Esophagus squamous epithelium (tissue), 5 donors: ENCODE data around the gene COMMD1. TPM values are rescaled to one million over a fixed set of nuclear protein-coding genes. Genes with fewer than 3 reads are reported as not detected.

Experiments used
- DNase-seq: peaks from one replicate; lab custom pipeline; 2025; lab: John Stamatoyannopoulos, UW
- H3K27ac ChIP-seq, 4 donors: fragments of 200-600 bp; sonication (generic); one replicate each; pipeline ENCODE4 v1.5.1; 2016 to 2019; ENCODE audit warnings: mild to moderate bottlenecking in 1 of 4
- H3K27me3 ChIP-seq, 4 donors: fragments of 200-600 bp; sonication (generic); 1 replicate in 3 of 4; 2 replicates in 1 of 4; pipeline versions ENCODE4 v1.5.1 to v1.6.0; 2017 to 2021; ENCODE audit warnings: antibody characterized with exemption in 1 of 4
- H3K36me3 ChIP-seq, 3 donors: fragments of 200-600 bp; sonication (generic); one replicate each; pipeline ENCODE4 v1.5.1; 2016 to 2019
- H3K4me1 ChIP-seq, 3 donors: fragments of 200-600 bp; sonication (generic); one replicate each; pipeline ENCODE4 v1.5.1; 2017 to 2019
- H3K4me3 ChIP-seq, 4 donors: fragments of 200-600 bp; sonication (generic); 1 replicate in 3 of 4; 2 replicates in 1 of 4; pipeline ENCODE4 v1.5.1; 2016 to 2019; ENCODE audit warnings: mild to moderate bottlenecking in 2 of 4, moderate library complexity in 1 of 4
- H3K9me3 ChIP-seq, 3 donors: fragments of 200-600 bp; sonication (generic); one replicate each; pipeline ENCODE4 v1.5.1; 2016 to 2019
- CTCF ChIP-seq, 6 experiments: fragments of 450-650 bp in 4 of 6; fragments of 200-600 bp in 2 of 6; sonication (generic) in 2 of 6; IDR thresholded peaks; one replicate each; pipeline ENCODE4 v1.5.1; 2016 to 2019; ENCODE audit warnings: antibody characterized with exemption in 6 of 6, mild to moderate bottlenecking in 4 of 6, moderate library complexity in 4 of 6
- POLR2A ChIP-seq, 4 donors: fragments of 450-650 bp; IDR thresholded peaks; one replicate each; pipeline ENCODE4 v1.6.1; 2017; ENCODE audit warnings: antibody characterized with exemption in 4 of 4, mild to moderate bottlenecking in 4 of 4, moderate library complexity in 3 of 4
- WGBS, 2 donors: methylation state at CpG; one replicate each; pipeline ENCODE4 v1.1.5; 2018; 5-methylcytosine and 5-hydroxymethylcytosine counted together
- intact Hi-C: fragments of 100-400 bp; cut with DNase I; formaldehyde crosslinking; loops from one replicate; pipeline ENCODE4 v1.15.0; 2022
- total RNA-seq, 4 donors: library from RNA; depleted of rRNA; stranded (reverse); fragments of >200 nt; gene quantifications; one replicate each; pipeline ENCODE4 v1.1.0, GENCODE V29; 2016
- donor health status: DM: yes; HTN: yes; CAD: no.

The COMMD1 gene
- total RNA-seq, 4 donors from 2014 or later: 38.0 to 44.3 (median 40.5) TPM

DNA sequence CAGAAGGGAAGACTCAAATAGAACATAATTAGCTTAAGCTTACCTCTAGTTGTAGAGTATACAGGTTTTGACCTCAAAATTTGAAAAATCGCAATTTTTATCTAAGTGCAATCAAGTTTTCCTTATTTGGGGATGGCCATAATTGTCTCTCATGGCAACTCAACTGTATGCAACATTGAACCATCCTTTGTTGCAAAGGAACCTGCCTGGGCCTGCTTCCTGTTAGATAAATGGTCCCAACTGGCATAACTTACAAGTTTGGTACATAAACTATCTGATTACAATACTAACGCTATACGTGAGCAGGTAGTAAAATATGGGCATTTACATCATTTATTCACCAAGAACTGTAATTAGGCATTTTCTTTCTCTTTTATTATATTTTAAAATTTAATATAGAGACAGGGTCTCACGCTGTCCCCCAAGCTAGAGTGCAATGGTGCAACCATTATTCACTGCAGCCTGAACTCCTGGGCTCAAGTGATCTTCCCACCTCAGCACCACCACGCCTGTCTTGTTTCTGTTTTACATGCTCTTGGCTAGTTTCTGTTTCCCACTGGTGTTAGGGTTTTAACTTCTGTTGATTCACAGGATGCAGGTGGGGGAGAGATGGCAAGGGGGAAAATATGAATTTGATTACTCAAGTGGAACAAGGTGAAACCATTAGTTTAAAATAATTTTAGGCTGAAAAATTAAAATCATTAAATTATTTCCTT lies 235.1 kb downstream of the COMMD1 start:
- Histone ChIP-seq H3K4me3 (no peak overlapping the region), H3K4me1 (no peaks in the 10 kb centered on the region), H3K9me3 (no peaks in the 10 kb centered on the region), H3K36me3 (peaks cover 0 to 13% (median 0%) of the 10 kb centered on the region in 3 donors), H3K27me3 (no peaks in the 10 kb centered on the region), H3K27ac (no peak overlapping the region)
- WGBS, 2 donors: 71 to 73% methylated on average over 5 of the region's 5 CpGs
- no peak for DNase-seq
- TF ChIP-seq CTCF (IDR thresholded peaks at IDR 0.05) (no peak), POLR2A (IDR thresholded peaks at IDR 0.05) (no peak)
- intact Hi-C loops: no loop called here

DNA sequence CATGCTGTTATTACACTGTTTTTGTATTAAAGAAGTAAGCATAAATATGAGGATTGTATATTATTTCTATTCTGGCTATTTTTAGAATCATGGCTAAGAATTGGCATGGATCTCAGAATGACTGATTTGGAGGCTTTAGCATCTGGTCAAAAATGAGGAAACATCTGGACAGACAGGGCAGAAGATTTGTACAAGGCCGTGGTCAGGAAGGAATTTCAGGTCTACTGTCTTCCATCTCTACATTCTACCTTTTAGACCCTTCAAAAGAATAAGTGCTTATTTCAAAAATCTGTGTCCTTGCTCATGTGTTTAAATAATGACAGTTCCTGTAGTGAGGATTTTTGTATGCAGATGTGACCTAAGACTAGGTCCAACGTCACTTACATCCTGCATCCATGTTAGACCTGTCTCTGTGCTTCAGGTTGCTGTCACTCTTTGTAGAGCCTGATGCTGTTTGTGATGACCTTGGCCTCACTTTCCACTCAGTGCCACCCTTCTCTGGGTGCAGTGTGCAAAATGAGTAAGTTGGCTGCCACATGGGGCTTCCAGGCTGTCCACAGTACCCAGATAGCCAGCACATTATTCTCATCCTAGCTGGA lies 235.8 kb downstream of the COMMD1 start:
- WGBS, 2 donors: 62 to 70% methylated on average over 2 of the region's 2 CpGs
- no peak for TF ChIP-seq CTCF (IDR thresholded peaks at IDR 0.05)
- no peak for TF ChIP-seq POLR2A (IDR thresholded peaks at IDR 0.05)
- H3K9me3 ChIP-seq: no peaks in the 10 kb centered on the region
- H3K27me3 ChIP-seq: no peaks in the 10 kb centered on the region
- no peak for DNase-seq
- no peaks in the 10 kb centered on the region for H3K4me1 ChIP-seq
- no peak overlapping the region for H3K4me3 ChIP-seq
- no peak overlapping the region for H3K27ac ChIP-seq
- intact Hi-C loops: no loop called here
- H3K36me3 ChIP-seq: peaks cover 0 to 6% (median 0%) of the 10 kb centered on the region in 3 donors

- peaks cover 0 to 6% (median 0%) of the 10 kb centered on the region in 3 donors for H3K36me3 ChIP-seq
- WGBS, 2 donors: 77 to 79% methylated on average over 4 of the region's 4 CpGs
These were observed 236.6 kb downstream of the COMMD1 start for GRCh38 chr2:62142054-62142453.

GRCh38 chr2:62143696-62144095 lies 238.2 kb downstream of the COMMD1 start:
- Histone ChIP-seq H3K36me3 (peaks cover 0 to 6% (median 0%) of the 10 kb centered on the region in 3 donors), H3K27me3 (no peaks in the 10 kb centered on the region), H3K4me3 (no peak overlapping the region), H3K27ac (no peak overlapping the region), H3K9me3 (no peaks in the 10 kb centered on the region), H3K4me1 (no peaks in the 10 kb centered on the region)
- intact Hi-C loops: no loop called here
- DNase-seq: no peak
- no peak for TF ChIP-seq CTCF (IDR thresholded peaks at IDR 0.05)
- TF ChIP-seq POLR2A (IDR thresholded peaks at IDR 0.05): no peak

More at GRCh38 chr2:62142054-62142453, 236.6 kb downstream of the COMMD1 start:
- intact Hi-C loops: no loop called here
- Histone ChIP-seq H3K27me3 (no peaks in the 10 kb centered on the region), H3K4me1 (no peaks in the 10 kb centered on the region), H3K27ac (no peak overlapping the region), H3K4me3 (no peak overlapping the region), H3K9me3 (no peaks in the 10 kb centered on the region)
- DNase-seq: no peak
- TF ChIP-seq CTCF (IDR thresholded peaks at IDR 0.05) (no peak), POLR2A (IDR thresholded peaks at IDR 0.05) (no peak)

DNA sequence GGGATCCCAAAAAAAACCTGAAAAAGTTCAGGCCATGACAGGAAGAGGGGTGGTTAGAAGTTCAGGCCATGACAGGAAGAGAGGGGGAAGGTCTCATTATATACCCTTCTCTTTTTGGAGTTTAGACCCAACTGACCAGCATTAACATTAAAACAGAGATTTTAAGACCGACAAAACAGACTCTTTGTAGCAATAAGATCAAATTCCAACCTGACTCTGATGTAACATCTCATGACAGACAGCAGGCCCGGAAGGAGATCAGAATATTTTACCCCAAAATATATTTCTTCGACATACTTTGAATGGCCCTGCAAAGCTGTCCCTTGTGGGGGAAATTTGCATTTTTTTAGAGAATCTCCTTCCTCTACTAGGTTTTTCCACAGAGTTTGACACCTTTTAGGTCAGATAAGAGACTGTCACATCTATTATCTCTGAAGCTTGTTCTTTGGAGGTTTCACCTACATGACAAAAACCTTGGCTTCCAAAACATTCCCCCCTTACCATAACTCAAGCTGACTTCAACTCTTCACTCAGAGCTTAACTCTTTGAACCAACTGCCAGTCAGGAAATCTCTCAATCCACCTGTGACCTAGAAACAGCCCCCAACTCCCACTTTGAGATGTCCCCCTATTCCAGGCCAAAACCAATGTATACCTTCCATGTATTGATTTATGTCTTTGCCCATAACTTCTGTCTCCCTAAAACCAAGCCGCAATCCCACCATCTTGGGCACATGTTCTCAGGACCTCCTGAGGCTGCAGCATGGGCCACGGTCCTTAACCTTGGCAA lies 239.4 kb downstream of the COMMD1 start:
- Histone ChIP-seq H3K9me3 (no peaks in the 10 kb centered on the region), H3K36me3 (peaks cover 0 to under 1% (median 0%) of the 10 kb centered on the region in 3 donors), H3K27ac (no peak overlapping the region), H3K4me1 (no peaks in the 10 kb centered on the region), H3K27me3 (no peaks in the 10 kb centered on the region), H3K4me3 (no peak overlapping the region)
- 90 to 95% methylated on average over 5 of the region's 5 CpGs for WGBS, 2 donors
- DNase-seq: no peak
- no peak for TF ChIP-seq CTCF (IDR thresholded peaks at IDR 0.05)
- no peak for TF ChIP-seq POLR2A (IDR thresholded peaks at IDR 0.05)
- intact Hi-C loops: no loop called here
